GM18520 (cell line): Measurements from ENCODE around the gene ACTA2.

Source experiments
- ATAC-seq: cut with Tn5 transposase; IDR thresholded peaks from one replicate; pipeline ENCODE4 v1.9.1; 2021; ENCODE audit not compliant: unreplicated experiment

The ACTA2 gene

GRCh38 chr10:88981435-88981834 is 28.9 kb upstream of the ACTA2 start:
- ATAC-seq, result no peak

GRCh38 chr10:88980800-88981199 is 28.2 kb upstream of the ACTA2 start:
- no peak for ATAC-seq

GRCh38 chr10:88980247-88980646 is 27.7 kb upstream of the ACTA2 start:
- ATAC-seq, result no peak

DNA sequence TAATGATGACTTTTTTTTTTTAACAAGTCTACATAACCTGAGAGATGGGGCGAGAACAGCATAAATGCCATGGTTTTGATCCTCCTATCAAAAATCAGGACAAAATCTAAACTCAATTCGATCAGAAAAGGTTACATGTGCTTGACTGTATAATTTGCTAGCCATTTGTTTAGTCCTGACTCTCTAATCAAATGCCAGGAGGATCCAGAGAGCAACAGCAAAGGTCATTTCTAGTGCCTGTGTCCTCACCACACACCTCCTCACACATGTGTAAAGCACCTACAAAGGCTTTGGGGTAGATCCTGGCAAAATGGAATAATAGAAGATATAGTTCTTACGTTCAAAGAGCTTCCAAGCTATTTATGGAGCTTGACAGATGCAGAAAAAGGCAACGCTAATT is 27.0 kb upstream of the ACTA2 start:
- no peak for ATAC-seq

DNA sequence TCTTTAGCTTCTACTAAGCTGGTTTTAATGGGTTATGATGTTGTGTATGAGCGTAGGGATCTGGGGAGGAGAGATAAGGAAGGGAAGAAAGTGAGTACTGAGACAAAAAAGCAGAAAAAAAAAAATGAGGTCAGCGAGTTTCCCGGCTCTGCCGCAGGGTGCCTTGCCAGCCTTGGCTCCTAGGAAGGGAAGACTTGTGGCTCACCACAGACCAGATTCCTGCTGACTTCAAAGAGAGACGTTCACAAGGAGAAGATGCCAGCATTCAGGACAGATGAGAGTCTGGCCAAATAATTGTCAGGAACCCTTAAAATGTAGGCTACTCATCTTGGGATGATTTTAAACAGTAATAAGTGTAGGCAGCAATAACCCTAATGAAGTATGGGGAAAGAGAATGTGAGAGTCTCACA is 26.6 kb upstream of the ACTA2 start:
- no peak for ATAC-seq

DNA sequence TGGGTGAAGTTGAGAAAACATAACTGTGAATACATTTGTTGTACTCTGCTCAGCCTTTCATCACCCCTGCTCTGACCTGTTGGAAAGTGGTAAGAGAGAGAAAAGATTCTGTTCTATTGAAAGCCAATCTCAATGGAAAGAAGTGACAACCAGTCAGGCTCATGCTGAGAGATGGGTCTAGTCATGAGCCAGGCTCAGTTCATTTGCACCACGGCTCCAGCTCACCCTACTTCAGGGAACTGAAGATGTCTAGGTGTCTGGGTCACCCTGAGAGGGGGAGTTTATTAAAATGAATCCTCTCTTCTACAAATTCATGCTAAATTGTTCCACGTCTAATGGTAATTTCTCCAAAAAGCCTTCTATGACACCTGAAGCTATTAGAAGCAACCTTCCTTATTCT is 25.9 kb upstream of the ACTA2 start:
- no peak for ATAC-seq

DNA sequence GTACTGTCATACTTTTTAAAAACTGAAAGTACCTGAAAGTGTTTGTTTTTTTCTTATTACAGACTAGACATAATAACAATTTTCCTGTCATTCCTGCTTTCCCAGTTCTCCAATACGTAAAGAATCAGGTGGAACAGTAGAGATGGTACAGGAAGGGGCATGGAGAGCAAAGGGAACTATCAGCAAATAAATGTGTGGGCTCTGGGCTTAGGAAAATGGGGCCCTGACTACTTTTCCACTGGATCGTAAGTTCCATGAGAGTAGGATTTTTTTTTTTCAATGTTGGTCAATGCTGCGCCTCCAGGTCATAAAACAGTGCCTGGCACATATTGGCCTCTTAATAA is 22.8 kb upstream of the ACTA2 start:
- ATAC-seq, result no peak

GRCh38 chr10:88974446-88975376 is 22.1 kb upstream of the ACTA2 start:
- no peak for ATAC-seq

DNA sequence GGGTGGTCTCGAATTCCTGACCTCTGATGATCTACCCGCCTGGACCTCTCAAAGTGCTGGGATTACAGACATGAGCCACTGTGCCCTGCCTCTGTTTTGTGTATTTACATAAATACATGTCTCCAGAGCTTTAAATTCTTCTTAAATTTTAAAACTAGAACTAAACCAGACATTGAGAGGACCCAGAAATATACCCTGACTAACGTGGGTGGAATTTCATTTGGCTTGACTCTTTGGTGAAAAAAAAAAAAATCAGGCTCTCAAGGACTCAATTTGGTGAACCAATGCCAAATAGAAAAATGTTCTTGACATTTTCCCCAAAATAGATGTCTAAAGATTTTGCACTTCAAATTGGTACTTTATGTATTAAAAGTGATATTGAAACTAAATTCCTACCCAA is 21.4 kb upstream of the ACTA2 start:
- ATAC-seq, result no peak

GRCh38 chr10:88971221-88972061 is 18.9 kb upstream of the ACTA2 start:
- no peak for ATAC-seq

- ATAC-seq, result no peak
Observed at GRCh38 chr10:88968391-88968790, 15.8 kb upstream of the ACTA2 start.

GRCh38 chr10:88966797-88967196 is 14.2 kb upstream of the ACTA2 start:
- ATAC-seq, result no peak

- no peak for ATAC-seq
Observed at GRCh38 chr10:88964869-88965415, 12.4 kb upstream of the ACTA2 start.

- ATAC-seq, result no peak
Observed at GRCh38 chr10:88964360-88964759, 11.8 kb upstream of the ACTA2 start.

- ATAC-seq, result no peak
Observed at GRCh38 chr10:88963318-88963717, 10.7 kb upstream of the ACTA2 start.

DNA sequence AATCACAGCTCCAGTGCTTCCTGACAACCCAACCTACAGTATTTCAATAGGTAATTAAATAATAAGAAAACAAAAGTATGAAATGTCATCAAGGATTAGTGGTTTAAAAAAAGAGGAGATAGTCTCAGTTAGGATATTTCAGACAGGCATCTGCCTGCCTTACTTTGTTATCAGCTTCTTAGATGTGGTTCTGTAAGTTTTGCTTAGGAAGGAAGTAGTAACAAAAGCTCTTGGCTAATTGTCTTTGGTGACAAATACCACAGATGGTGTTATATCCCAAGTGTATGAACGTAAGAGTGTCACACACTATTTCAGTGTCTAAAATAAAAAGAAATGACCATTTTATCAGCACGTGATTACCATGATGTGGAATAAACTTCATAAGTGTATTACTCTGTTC is 9.8 kb upstream of the ACTA2 start:
- no peak for ATAC-seq

- no peak for ATAC-seq
Observed at GRCh38 chr10:88961266-88961665, 8.7 kb upstream of the ACTA2 start.

DNA sequence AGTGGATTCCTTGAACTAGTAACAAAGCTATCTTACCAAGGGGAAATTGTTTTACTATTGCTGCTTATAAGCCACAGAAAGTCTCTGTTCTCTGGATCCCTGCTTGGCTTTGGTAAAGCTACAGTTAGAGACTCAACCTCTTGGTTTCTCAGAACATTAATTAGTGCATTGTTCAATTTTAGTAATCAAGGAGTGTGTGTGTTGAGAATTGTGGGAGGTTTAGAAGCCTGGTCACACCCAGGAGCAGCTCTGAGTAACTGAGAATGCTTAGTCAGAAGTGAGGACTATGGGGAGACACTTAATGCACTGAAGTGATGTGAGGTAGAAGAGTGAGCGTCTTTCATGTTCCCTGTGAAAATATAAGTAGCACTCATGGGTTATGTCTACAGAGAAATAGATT is 8.2 kb upstream of the ACTA2 start:
- no peak for ATAC-seq

- ATAC-seq, result no peak
Observed at GRCh38 chr10:88958721-88959120, 6.1 kb upstream of the ACTA2 start.

DNA sequence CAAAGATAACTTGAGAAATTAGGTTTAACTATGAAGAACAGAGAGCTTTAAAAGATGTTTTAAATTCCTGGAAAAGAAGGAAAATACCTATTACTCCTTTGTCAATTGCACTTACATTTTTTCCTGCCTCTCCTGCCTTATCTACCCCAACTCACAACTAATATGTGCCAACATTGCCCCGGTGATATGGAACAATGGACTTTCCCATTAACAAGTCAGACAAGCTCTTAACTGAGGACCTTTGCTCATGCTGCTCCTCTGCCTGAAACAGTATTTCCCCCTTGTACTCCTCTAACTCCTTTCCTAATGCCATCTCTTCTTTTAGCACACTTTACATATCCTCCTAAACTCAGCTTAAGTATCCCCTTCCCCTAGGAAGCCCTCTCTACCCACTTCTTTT is 4.8 kb upstream of the ACTA2 start:
- ATAC-seq, result no peak

DNA sequence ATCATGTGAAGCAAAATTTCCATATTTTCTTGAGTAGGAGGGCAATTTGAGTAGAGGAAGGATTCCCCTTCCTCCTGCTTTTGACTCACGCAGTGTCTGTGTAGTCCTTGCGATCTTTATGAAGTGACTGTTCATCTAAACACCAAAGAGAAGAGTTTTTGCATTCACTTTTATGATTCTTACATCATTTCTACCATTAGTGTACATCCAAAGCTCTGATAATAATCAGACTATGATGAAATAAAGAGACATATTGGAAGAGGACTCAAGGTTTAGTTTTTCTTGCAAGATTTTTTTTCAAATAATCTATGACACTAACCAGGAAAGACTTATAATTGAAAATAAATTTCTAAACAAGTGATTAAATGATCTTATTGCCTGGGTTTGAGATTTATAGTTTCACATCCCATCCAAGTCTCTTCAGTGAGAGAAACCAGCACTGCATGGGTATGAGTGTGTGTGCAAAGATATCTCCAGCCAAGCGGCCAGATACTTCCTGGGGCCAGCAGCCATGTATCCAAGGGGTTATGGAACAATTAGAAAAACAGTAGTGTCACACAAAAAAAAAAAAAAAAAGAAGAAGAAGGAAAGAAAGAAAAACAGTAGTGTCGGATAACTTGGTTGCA is 2.0 kb upstream of the ACTA2 start:
- no peak for ATAC-seq
